Gastrocnemius medialis (tissue), 4 donors: ENCODE data around the gene FBXL16.

Experiments
- CTCF ChIP-seq, 5 experiments: fragments of 450-650 bp in 3 of 5; fragments of 200-600 bp in 2 of 5; sonication (generic) in 2 of 5; IDR thresholded peaks in 4 of 5; conservative IDR thresholded peaks in 1 of 5; 1 replicate in 4 of 5; 2 replicates in 1 of 5; pipeline ENCODE4 v1.5.1; 2016 to 2019; ENCODE audit warnings: antibody characterized with exemption in 5 of 5, mild to moderate bottlenecking in 3 of 5, moderate library complexity in 3 of 5
- POLR2A ChIP-seq, 2 donors: fragments of 450-650 bp; IDR thresholded peaks; one replicate each; pipeline ENCODE4 v1.6.1; 2017; ENCODE audit warnings: antibody characterized with exemption in 2 of 2, mild to moderate bottlenecking in 2 of 2, moderate library complexity in 2 of 2

GRCh38 chr16:751152-752006, 45.8 kb upstream of the FBXL16 start:
- TF ChIP-seq POLR2A (IDR thresholded peaks at IDR 0.05) = no peak
- TF ChIP-seq CTCF (IDR thresholded peaks at IDR 0.05 in 4 of 5, conservative IDR thresholded peaks at IDR 0.05 in 1 of 5) = no peak
